Measurements from ENCODE around the gene GATA1. TPM values are rescaled to one million over a fixed set of nuclear protein-coding genes. Genes with fewer than 3 reads are reported as not detected.
A peak's percentile ranks its signal among the peaks of the same experiment; 100 is the strongest.

The GATA1 gene
- total RNA-seq, 2 experiments from 2014 or later, result not detected

DNA sequence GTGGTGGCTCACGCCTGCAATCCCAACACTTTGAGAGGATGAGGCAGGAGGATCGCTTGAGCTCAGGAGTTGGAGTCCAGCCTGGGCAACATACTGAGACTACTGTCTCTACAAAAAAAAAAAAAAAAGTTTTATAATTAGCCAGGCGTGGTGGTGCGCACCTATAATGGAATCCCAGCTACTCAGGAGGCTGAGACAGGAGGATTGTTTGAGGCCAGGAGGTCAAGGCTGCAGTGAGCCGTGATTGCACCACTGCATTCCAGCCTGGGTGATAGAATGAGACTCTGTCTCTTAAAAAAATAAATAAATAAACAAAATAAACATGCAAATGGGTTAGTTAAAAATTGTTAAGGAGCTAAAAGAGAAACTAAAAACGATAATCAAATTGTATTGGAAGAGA, 17.2 kb upstream of the GATA1 start:
- Mint-ChIP-seq H3K9me3 (no peaks in the 10 kb centered on the region), H3K4me1 (no peaks in the 10 kb centered on the region), H3K36me3 (no peaks in the 10 kb centered on the region), H3K27ac (no peak overlapping the region), H3K27me3 (peaks cover 5% of the 10 kb centered on the region), H3K4me3 (no peak overlapping the region)
- ATAC-seq (ENCODE audit: low read depth) (no peak), DNase-seq (no peak)
- POLR2A ChIA-PET, result no interaction called here

DNA sequence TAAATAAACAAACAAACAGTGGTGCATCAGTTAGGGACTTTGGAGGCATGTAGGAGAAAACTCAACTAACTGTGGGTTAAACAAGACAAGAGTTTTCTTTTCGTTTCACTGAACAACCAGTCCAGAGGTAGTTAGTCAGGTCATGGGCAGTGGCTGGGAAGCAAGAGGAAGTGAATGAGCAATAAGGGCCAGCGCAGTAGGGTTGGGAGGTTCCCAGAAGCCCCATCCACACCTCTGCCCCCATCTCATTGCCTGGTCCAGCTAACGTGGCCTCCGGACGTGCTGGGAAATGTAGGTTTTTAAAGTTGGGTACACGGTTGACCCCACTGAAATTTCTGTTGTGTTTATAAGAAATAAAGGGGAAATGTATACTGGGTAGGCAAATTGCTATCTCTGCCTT, 16.1 kb upstream of the GATA1 start:
- DNase-seq, result no peak
- ATAC-seq (ENCODE audit: low read depth), result no peak
- Mint-ChIP-seq H3K36me3 (no peaks in the 10 kb centered on the region), H3K9me3 (no peaks in the 10 kb centered on the region), H3K27ac (no peak overlapping the region), H3K4me1 (no peaks in the 10 kb centered on the region), H3K4me3 (no peak overlapping the region), H3K27me3 (peaks cover 2% of the 10 kb centered on the region)
- POLR2A ChIA-PET, result interaction anchor here (0.7 kb wide), 1 partner anchor 103 kb away, joined by 3 read pairs; no protein-coding TSS in a partner anchor

DNA sequence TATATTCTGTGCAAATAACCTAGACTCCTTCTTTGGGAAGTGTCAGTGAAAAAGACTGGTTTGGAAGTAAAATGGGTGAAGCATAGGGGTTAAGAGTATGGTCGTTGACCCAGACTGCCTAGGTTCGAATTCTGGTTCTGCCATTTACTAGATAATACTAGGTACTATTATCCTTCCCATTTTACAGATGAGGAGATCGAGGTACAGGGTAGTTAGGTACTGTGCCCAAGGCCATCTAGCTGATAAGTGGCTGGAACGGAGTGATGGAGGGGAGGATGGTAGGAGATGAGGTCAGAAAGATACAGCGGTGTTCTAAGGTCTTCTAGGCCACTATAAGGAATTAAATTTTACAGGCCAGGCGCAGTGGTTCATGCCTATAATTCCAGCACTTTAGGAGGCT, 13.8 kb upstream of the GATA1 start:
- H3K4me3 Mint-ChIP-seq, result no peak overlapping the region
- no peaks in the 10 kb centered on the region for H3K4me1 Mint-ChIP-seq
- H3K9me3 Mint-ChIP-seq, result no peaks in the 10 kb centered on the region
- ATAC-seq (ENCODE audit: low read depth) (no peak), DNase-seq (no peak)
- POLR2A ChIA-PET, result no interaction called here
- no peaks in the 10 kb centered on the region for H3K36me3 Mint-ChIP-seq
- H3K27me3 Mint-ChIP-seq, result peaks cover 4% of the 10 kb centered on the region
- H3K27ac Mint-ChIP-seq, result no peak overlapping the region

DNA sequence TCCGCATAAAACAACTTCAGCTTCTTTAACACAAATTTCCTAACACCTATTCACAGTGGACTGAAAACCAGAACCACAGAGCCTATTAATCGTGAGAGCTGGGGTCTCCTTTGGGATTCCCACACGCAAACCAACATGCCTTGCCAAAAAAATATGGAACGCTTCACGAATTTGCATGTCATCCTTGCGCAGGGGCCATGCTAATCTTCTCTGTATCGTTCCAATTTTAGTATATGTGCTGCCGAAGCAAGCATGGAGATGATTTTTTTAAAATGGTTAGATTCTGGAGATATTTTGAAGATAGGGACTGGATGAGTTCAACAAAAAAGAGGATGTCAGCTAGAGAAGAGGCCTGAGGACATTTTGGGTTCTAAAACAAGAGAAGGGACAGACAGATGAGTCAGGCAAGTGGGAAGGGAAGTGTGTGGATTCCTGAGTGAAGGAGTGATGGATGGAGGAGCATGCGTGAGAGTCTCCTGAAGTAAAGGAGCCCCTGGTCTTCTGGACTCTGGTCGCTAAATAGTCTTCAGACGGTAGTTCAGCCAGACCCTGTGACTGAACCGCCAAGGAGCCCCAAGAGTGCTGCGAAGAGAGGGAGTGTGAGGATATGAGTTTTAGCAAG, 9.5 kb upstream of the GATA1 start:
- Mint-ChIP-seq H3K36me3 (no peaks in the 10 kb centered on the region), H3K4me3 (no peak overlapping the region), H3K4me1 (no peaks in the 10 kb centered on the region), H3K9me3 (no peaks in the 10 kb centered on the region), H3K27me3 (peaks cover 4% of the 10 kb centered on the region), H3K27ac (no peak overlapping the region)
- ATAC-seq (ENCODE audit: low read depth) (no peak), DNase-seq (no peak)
- POLR2A ChIA-PET, result no interaction called here

DNA sequence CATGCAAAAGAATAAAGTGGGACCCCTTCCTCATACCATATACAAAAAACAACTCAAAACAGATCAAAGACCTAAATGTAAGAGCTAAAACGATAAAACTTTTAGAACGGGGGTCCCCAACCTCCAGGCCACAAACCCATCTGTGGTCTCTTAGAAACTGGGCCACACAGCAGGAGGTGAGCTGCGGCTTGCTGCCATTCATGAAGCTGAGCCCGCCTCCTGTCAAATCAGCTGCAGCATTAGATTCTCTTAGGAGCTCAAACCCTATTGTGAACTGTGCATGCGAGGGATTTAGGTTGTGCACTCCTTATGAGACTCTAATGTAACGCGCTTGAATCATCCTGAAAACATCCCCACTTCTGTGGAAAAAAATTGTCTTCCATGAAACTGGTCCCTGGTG, 7.0 kb upstream of the GATA1 start:
- Mint-ChIP-seq H3K27ac (no peak overlapping the region), H3K4me1 (no peaks in the 10 kb centered on the region), H3K27me3 (peaks cover 4% of the 10 kb centered on the region), H3K9me3 (no peaks in the 10 kb centered on the region), H3K4me3 (no peak overlapping the region), H3K36me3 (no peaks in the 10 kb centered on the region)
- DNase-seq, result no peak
- ATAC-seq (ENCODE audit: low read depth), result no peak
- POLR2A ChIA-PET, result no interaction called here

DNA sequence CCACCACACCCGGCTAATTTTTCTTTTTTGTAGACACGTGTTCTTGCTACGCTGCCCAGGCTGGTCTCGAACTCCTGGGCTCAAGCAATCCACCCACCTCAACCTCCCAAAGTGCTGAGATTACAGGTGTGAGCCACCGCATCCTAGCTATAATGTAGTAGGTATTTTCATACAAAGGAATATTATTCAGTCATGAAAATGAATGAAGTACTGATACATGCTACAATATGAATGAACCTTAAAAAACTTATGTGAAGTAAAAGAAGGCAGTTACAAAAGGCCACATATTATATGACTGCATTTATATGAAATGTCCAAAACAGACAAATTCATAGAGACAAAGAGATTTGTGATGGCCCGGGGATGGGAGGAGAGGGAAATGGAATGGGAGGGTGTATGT, 4.7 kb upstream of the GATA1 start:
- H3K4me1 Mint-ChIP-seq, result peaks cover 2% of the 10 kb centered on the region
- H3K27ac Mint-ChIP-seq, result no peak overlapping the region
- DNase-seq (no peak), ATAC-seq (ENCODE audit: low read depth) (no peak)
- H3K36me3 Mint-ChIP-seq, result no peaks in the 10 kb centered on the region
- H3K4me3 Mint-ChIP-seq, result no peak overlapping the region
- H3K9me3 Mint-ChIP-seq, result no peaks in the 10 kb centered on the region
- H3K27me3 Mint-ChIP-seq, result peaks cover 4% of the 10 kb centered on the region
- POLR2A ChIA-PET, result no interaction called here

DNA sequence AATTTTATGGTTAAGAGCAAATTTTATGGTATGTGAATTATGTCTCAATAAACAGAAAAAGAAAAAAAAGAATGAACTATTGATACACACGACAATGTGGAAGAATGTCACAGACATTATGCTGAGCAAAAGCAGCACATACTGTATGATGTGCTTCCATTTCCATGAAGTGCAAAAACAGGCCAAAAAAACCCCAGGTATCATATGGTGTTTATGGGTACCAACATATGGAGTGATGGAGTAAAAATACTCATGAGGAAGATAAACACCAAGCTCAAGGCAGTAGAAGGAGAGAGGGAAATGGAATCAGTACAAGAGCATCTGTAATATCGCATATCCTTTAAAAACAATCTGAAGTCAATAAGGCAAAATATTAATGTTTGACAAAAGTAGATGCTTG, 4.2 kb upstream of the GATA1 start:
- POLR2A ChIA-PET, result no interaction called here
- Mint-ChIP-seq H3K9me3 (no peaks in the 10 kb centered on the region), H3K27me3 (peaks cover 5% of the 10 kb centered on the region), H3K27ac (no peak overlapping the region), H3K4me3 (no peak overlapping the region), H3K4me1 (peaks cover 4% of the 10 kb centered on the region), H3K36me3 (no peaks in the 10 kb centered on the region)
- ATAC-seq (ENCODE audit: low read depth), result no peak
- no peak for DNase-seq

DNA sequence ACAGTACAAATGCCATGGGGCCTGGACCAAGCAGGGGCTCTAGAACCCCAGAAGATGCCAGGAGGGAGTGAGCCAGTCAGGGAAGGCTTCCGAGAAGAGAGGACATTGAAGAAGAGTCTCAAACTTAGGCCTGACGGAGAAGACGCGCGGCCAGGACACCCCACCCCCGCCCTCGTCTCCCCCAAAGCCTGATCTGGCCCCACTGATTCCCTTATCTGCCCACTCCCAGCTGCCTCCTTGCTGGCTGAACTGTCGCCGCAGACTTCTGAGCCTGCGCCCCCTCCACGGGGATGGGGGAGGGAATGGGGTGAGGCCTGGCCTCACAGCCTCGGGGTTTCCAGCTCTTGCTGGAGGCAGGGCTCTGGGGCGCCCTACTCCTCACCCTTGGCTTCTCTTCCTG, 3.6 kb upstream of the GATA1 start:
- no peak overlapping the region for H3K27ac Mint-ChIP-seq
- no peak overlapping the region for H3K4me3 Mint-ChIP-seq
- no peaks in the 10 kb centered on the region for H3K9me3 Mint-ChIP-seq
- ATAC-seq (ENCODE audit: low read depth) (no peak), DNase-seq (no peak)
- H3K36me3 Mint-ChIP-seq, result no peaks in the 10 kb centered on the region
- POLR2A ChIA-PET, result no interaction called here
- H3K27me3 Mint-ChIP-seq, result peaks cover 8% of the 10 kb centered on the region
- H3K4me1 Mint-ChIP-seq, result peaks cover 4% of the 10 kb centered on the region

DNA sequence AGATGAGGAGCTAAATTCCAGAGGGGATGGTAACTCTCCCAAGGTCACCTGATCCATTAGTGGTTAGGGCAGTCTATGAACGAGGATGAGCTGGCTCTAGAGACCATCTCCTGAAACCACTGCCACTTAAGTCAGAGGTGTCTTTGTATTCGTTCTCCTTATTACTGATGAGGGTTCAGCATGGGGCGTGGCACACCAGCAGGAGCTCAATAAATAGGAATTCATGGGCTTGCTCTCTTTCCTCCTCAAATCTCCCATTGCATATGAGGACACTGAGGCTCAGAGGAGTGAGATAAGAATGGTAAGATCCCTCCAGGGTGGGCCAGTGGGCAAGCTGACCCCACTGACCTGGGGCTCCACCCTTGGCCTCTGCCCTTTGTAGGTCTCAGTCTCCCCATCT, 1.7 kb upstream of the GATA1 start:
- Mint-ChIP-seq H3K9me3 (no peaks in the 10 kb centered on the region), H3K27me3 (peaks cover 8% of the 10 kb centered on the region), H3K36me3 (no peaks in the 10 kb centered on the region), H3K4me3 (no peak overlapping the region), H3K27ac (no peak overlapping the region), H3K4me1 (peaks cover 13% of the 10 kb centered on the region)
- POLR2A ChIA-PET, result no interaction called here
- no peak for ATAC-seq (ENCODE audit: low read depth)
- no peak for DNase-seq

DNA sequence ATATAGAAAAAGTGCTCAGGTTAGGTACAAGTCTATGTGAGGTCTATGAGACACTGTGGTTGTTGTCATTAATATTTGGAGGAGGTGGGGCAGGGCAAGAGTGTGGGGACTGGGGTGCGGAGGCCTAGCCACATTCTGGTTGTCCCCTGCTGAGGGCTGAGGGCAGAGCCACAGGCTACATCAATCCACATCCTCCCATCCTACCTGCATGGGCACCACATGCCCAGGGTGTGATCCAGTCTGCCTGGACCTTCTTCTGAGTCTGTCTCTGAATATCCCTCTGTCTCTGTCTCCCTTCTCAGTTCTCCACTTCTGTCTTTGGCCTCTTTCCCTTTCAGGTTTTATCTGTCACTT, 1.2 kb upstream of the GATA1 start:
- Mint-ChIP-seq H3K4me3 (no peak overlapping the region), H3K9me3 (no peaks in the 10 kb centered on the region)
- POLR2A ChIA-PET, result no interaction called here

DNA sequence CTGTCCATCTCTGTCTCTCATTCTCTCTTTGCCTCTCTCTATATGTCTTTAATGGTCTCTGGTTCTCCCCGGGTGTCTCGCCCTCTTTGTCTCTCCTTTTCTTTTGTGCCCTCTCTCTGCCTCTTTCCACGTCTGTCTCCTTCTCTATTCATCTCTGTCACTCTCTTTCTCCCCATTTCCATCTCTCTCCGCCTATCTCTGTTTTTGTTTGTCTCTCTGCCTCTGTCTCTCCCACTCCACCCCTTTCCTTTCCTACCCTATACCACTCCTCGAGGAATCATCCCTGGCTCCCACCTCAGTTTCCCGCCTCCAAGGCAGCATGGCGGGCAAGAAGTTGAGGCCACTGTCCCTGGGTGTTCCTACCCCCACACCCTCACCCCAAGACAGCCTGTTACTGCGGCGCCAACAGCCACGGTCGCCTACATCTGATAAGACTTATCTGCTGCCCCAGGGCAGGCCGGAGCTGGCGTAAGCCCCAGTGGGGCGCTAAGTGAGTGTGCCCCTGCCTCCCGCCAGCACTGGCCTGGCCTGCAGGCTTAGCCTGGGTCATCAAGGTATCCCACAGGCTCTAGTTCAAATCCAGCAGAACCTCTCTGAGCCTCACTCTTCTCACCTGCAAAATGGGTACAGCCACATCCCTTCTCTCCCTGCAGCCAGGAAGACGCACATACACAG, 713 bp upstream of the GATA1 start:
- ATAC-seq (ENCODE audit: low read depth), result no peak
- Mint-ChIP-seq H3K4me3 (no peak overlapping the region), H3K36me3 (no peaks in the 10 kb centered on the region), H3K9me3 (no peaks in the 10 kb centered on the region), H3K4me1 (peaks cover 20% of the 10 kb centered on the region), H3K27ac (no peak overlapping the region), H3K27me3 (peaks cover 8% of the 10 kb centered on the region)
- DNase-seq, result no peak
- POLR2A ChIA-PET, result no interaction called here

More for the DNA sequence above, 1.2 kb upstream of the GATA1 start:
- Mint-ChIP-seq H3K27ac (no peak overlapping the region), H3K36me3 (no peaks in the 10 kb centered on the region), H3K27me3 (peaks cover 8% of the 10 kb centered on the region), H3K4me1 (peaks cover 16% of the 10 kb centered on the region)
- no peak for DNase-seq
- ATAC-seq (ENCODE audit: low read depth), result no peak

DNA sequence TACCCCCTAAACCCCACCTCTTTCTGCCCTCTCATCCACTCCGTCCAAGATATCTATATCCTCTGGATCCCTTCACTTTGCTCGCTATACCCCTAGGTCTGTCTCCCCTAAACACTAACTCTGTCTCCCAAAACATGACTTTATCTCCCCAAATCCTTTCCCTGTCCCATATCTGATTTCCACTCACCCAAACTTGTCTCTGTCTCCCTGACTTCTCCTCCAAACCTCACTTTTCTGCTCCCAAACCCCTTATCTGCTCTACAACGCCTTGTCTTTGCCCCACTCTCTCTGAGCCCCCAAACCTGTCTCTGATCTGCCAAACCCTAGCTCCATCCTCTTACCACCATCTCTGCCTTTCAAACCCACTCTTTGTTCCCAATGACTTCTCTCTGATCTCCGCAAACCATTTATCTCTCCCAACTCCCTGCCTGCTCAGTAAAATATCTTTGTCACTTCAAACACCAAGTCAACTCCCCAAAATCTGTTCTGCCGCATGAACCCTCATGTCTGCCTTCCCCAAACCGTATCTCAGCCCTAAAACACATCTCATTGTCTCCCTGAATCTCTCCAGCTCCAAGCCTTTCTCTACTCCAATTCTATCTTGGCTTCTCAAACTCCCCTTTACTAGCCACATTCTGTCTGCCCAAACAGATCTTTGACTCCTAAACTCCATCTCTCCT, 575 bp downstream of the GATA1 start:
- POLR2A ChIA-PET, result no interaction called here
- Mint-ChIP-seq H3K4me3 (no peak overlapping the region), H3K36me3 (no peaks in the 10 kb centered on the region), H3K4me1 (peaks cover 20% of the 10 kb centered on the region), H3K9me3 (no peaks in the 10 kb centered on the region), H3K27me3 (peaks cover 8% of the 10 kb centered on the region), H3K27ac (peak overlapping the region; percentile 33)
- DNase-seq (no peak), ATAC-seq (ENCODE audit: low read depth) (no peak)

DNA sequence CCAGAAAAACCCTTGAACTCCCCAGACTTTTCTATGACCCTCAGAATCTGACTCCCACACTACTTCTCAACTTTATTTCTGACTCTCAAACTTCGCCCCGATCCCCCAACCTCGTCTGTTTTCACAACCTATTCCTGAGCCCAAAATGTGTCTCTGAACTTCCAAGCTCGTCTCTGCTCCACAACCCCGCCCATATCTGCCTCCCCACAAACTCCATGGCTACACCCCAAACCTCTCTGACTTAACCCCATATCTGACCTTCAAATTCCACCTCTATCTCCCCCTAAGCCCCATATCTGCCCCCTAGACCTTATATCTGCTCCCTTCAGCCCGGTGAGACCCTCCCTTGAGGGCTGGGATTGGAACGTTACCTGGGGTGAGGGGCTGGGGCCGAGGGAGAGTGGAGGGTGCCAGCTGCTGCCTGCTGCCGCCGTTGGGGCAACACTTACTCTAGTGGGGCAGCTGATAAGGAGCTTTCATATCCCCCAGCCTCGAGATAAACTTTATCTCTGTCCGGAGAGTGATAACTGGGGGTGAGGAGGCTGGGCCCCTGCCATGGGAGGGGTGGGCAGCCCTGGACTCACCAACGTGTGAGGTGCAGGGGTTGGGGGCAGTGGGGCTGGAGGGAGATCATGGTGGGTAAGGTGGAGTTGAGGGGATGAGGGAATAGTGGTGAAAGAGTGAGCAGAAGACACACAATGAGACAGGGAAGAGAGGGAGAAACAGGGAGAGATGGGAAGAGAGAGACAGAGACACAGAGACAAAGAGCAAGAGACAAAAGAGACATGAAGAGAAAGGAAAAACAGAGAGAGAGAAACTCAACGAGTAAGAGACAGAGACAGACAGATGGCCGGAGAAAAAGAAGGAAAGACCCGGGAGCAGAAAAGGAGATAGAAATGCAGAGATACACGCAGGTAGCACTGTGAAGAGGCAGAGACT, 1.4 kb downstream of the GATA1 start:
- peaks cover 8% of the 10 kb centered on the region for H3K27me3 Mint-ChIP-seq
- peaks cover 20% of the 10 kb centered on the region for H3K4me1 Mint-ChIP-seq
- no peak for DNase-seq
- H3K4me3 Mint-ChIP-seq, result no peak overlapping the region
- H3K27ac Mint-ChIP-seq, result peak overlapping the region; percentile 33
- POLR2A ChIA-PET, result no interaction called here
- H3K9me3 Mint-ChIP-seq, result no peaks in the 10 kb centered on the region
- no peak for ATAC-seq (ENCODE audit: low read depth)
- H3K36me3 Mint-ChIP-seq, result no peaks in the 10 kb centered on the region

All from activated naive CD8-positive, alpha-beta T cell treated with anti-CD3 and anti-CD28 coated beads, Interleukin-2, amount 10 ng/mL, durations not matched to agents 7 days and 5 days (primary cell).